PC-3 (cell line): ENCODE results near the gene MAGI1. TPM values are rescaled to one million over a fixed set of nuclear protein-coding genes. Genes with fewer than 3 reads are reported as not detected.

Experiments used
- ATAC-seq: fragments of 200-7000 bp; cut with Tn5 transposase; 2 replicates; pipeline ENCODE4 v1.9.1; 2020; ENCODE audit warnings: mild to moderate bottlenecking, moderate library complexity
- BruUV-seq: library from RNA; stranded (reverse); fragments of 400-500 nt; replicated peaks from 2 replicates; lab custom pipeline; 2021; lab: Mats Ljungman, UMichigan
- CTCF ChIA-PET: fragments of 300-600 bp; sonication (Branson Sonifier 250); formaldehyde crosslinking; loops from one replicate; lab custom pipeline; 2022; ENCODE audit warnings: antibody characterized with exemption; lab: Charles Lee
- POLR2A ChIA-PET: fragments of 300-600 bp; sonication (Branson Sonifier 250); formaldehyde crosslinking; loops from one replicate; lab custom pipeline; 2022; ENCODE audit warnings: antibody characterized with exemption; ENCODE audit not compliant: unreplicated experiment; lab: Charles Lee
- DNase-seq: peaks from one replicate; pipeline ENCODE4 v3.0.0-alpha.2; 2015
- H2AFZ ChIP-seq: fragments of 300-600 bp; sonication (generic); 2 replicates; pipeline ENCODE4 v1.6.0; 2016; ENCODE audit warnings: antibody characterized with exemption, low read length
- H3F3A ChIP-seq: fragments of 300-600 bp; sonication (generic); one replicate; pipeline ENCODE4 v1.6.0; 2017; ENCODE audit warnings: antibody characterized with exemption, low read length, control low read depth, mild to moderate bottlenecking; ENCODE audit not compliant: unreplicated experiment
- H3K27ac ChIP-seq: fragments of 300-600 bp; sonication (generic); 2 replicates; pipeline ENCODE4 v1.5.1; 2016; ENCODE audit warnings: mild to moderate bottlenecking, low read length
- H3K27me3 ChIP-seq: fragments of 300-600 bp; sonication (generic); 2 replicates; pipeline ENCODE4 v1.6.1; 2016; ENCODE audit warnings: low read length, mixed read lengths
- H3K36me3 ChIP-seq: fragments of 300-600 bp; sonication (generic); 2 replicates; pipeline ENCODE4 v1.6.1; 2016; ENCODE audit warnings: low read depth, mixed run types, low read length, mixed read lengths
- H3K4me1 ChIP-seq: fragments of 300-600 bp; sonication (generic); 2 replicates; pipeline ENCODE4 v1.5.1; 2016; ENCODE audit warnings: low read length; ENCODE audit not compliant: insufficient read depth
- H3K4me2 ChIP-seq: fragments of 300-600 bp; sonication (generic); 2 replicates; pipeline ENCODE4 v1.6.0; 2016; ENCODE audit warnings: low read length
- H3K4me3 ChIP-seq: fragments of 300-600 bp; sonication (generic); 2 replicates; pipeline ENCODE4 v1.5.1; 2016; ENCODE audit warnings: mild to moderate bottlenecking, low read length, mixed read lengths
- H3K79me2 ChIP-seq: fragments of 300-600 bp; sonication (generic); 2 replicates; pipeline ENCODE4 v1.6.1; 2017; ENCODE audit warnings: low read length, mixed read lengths
- H3K9ac ChIP-seq: fragments of 300-600 bp; sonication (generic); 2 replicates; pipeline ENCODE4 v1.6.0; 2016; ENCODE audit warnings: mild to moderate bottlenecking, low read length
- H3K9me2 ChIP-seq: fragments of 300-600 bp; sonication (generic); replicated peaks from 2 replicates; pipeline ENCODE4 v1.6.1; 2016; ENCODE audit warnings: mixed run types, low read length, mixed read lengths
- H3K9me3 ChIP-seq: fragments of 300-600 bp; sonication (generic); 2 replicates; pipeline ENCODE4 v1.6.1; 2016; ENCODE audit warnings: low read length, mixed read lengths
- H4K20me1 ChIP-seq: fragments of 300-600 bp; sonication (generic); 2 replicates; pipeline ENCODE4 v1.6.1; 2016; ENCODE audit warnings: low read length, mixed read lengths
- CTCF ChIP-seq: fragments of 300-600 bp; sonication (generic); conservative IDR thresholded peaks from 2 replicates; pipeline ENCODE4 v1.5.1; 2017; ENCODE audit warnings: antibody characterized with exemption, low read depth, mild to moderate bottlenecking, low read length
- EZH2 ChIP-seq: fragments of 300-600 bp; sonication (generic); IDR thresholded peaks from one replicate; pipeline ENCODE4 v1.6.1; 2017; ENCODE audit warnings: antibody characterized with exemption, mild to moderate bottlenecking, low read length; ENCODE audit not compliant: unreplicated experiment
- EZH2phosphoT487 ChIP-seq: fragments of 300-600 bp; sonication (generic); IDR thresholded peaks from 2 replicates; pipeline ENCODE4 v1.6.1; 2018; ENCODE audit warnings: mild to moderate bottlenecking, antibody characterized with exemption, low read length, borderline replicate concordance
- intact Hi-C: fragments of 100-400 bp; cut with micrococcal nuclease; formaldehyde crosslinking; loops from 2 replicates; pipeline ENCODE4 v1.9.0; 2023
- total RNA-seq: library from RNA; depleted of rRNA; stranded (reverse); fragments of >200 nt; gene quantifications from 2 replicates; pipeline ENCODE4 v1.2.3, GENCODE V29; 2014

Gene MAGI1
- total RNA-seq, 1 experiment from 2014 or later, result 8.9 TPM

GRCh38 chr3:65875393-65876027, 163.2 kb downstream of the MAGI1 start:
- no peaks in the 10 kb centered on the region for H3K9me3 ChIP-seq
- no peak overlapping the region for H2AFZ ChIP-seq
- no peaks in the 10 kb centered on the region for H3K36me3 ChIP-seq
- intact Hi-C loops, result no loop called here
- ChIA-PET CTCF (no interaction called here), POLR2A (interaction anchor here (0.5 kb wide), 1 partner anchor 70 kb away, joined by 3 read pairs; no protein-coding TSS in a partner anchor)
- H3K79me2 ChIP-seq, result no peaks in the 10 kb centered on the region
- H3K4me2 ChIP-seq, result no peak overlapping the region
- ATAC-seq (no peak), DNase-seq (no peak)
- no peaks in the 10 kb centered on the region for H3F3A ChIP-seq
- no peak overlapping the region for H3K9ac ChIP-seq
- BruUV-seq, result no TSS peak
- no peak overlapping the region for H3K27ac ChIP-seq
- no peaks in the 10 kb centered on the region for H4K20me1 ChIP-seq
- TF ChIP-seq EZH2 (no peak), EZH2phosphoT487 (no peak), CTCF (no peak)
- H3K9me2 ChIP-seq, result no peaks in the 10 kb centered on the region
- H3K27me3 ChIP-seq, result no peaks in the 10 kb centered on the region
- no peaks in the 10 kb centered on the region for H3K4me1 ChIP-seq
- no peak overlapping the region for H3K4me3 ChIP-seq

- no peaks in the 10 kb centered on the region for H3K27me3 ChIP-seq
- H3F3A ChIP-seq, result no peaks in the 10 kb centered on the region
- no peaks in the 10 kb centered on the region for H3K9me2 ChIP-seq
- ChIA-PET POLR2A (no interaction called here), CTCF (no interaction called here)
- ATAC-seq (no peak), DNase-seq (no peak)
- H3K36me3 ChIP-seq, result no peaks in the 10 kb centered on the region
- H3K4me3 ChIP-seq, result no peak overlapping the region
- no peaks in the 10 kb centered on the region for H3K4me1 ChIP-seq
- no peak overlapping the region for H3K4me2 ChIP-seq
- no peak overlapping the region for H3K27ac ChIP-seq
- TF ChIP-seq EZH2phosphoT487 (no peak), EZH2 (no peak), CTCF (no peak)
- no peak overlapping the region for H3K9ac ChIP-seq
- no peaks in the 10 kb centered on the region for H4K20me1 ChIP-seq
- H3K9me3 ChIP-seq, result no peaks in the 10 kb centered on the region
- intact Hi-C loops, result no loop called here
- BruUV-seq, result no TSS peak
- H2AFZ ChIP-seq, result no peak overlapping the region
- H3K79me2 ChIP-seq, result no peaks in the 10 kb centered on the region
These were observed 164.8 kb downstream of the MAGI1 start for GRCh38 chr3:65873869-65874268.

GRCh38 chr3:65873028-65873427, 165.7 kb downstream of the MAGI1 start:
- no peak for TF ChIP-seq EZH2phosphoT487
- TF ChIP-seq CTCF, result no peak
- no peak for TF ChIP-seq EZH2
- ATAC-seq (no peak), DNase-seq (no peak)
- BruUV-seq, result no TSS peak
- Histone ChIP-seq H2AFZ (no peak overlapping the region), H3K4me3 (no peak overlapping the region), H4K20me1 (no peaks in the 10 kb centered on the region), H3K27ac (no peak overlapping the region), H3K4me2 (no peak overlapping the region), H3K36me3 (no peaks in the 10 kb centered on the region), H3K79me2 (no peaks in the 10 kb centered on the region), H3K9me2 (no peaks in the 10 kb centered on the region), H3K27me3 (no peaks in the 10 kb centered on the region), H3K4me1 (no peaks in the 10 kb centered on the region), H3K9me3 (no peaks in the 10 kb centered on the region), H3K9ac (no peak overlapping the region), H3F3A (no peaks in the 10 kb centered on the region)
- ChIA-PET CTCF (no interaction called here), POLR2A (no interaction called here)
- intact Hi-C loops, result no loop called here
